Endometrial microvascular endothelial cells (primary cell): ENCODE results near the gene FCRL1. TPM values are rescaled to one million over a fixed set of nuclear protein-coding genes. Genes with fewer than 3 reads are reported as not detected.

ENCODE experiments used
- in situ Hi-C: cut with HindIII; loops from 2 replicates; pipeline ENCODE4 v1.10.0; 2017; ENCODE audit warnings: low sequenced_read_pairs, low pct_unique_long_range_greater_than_20kb; ENCODE audit errors: inconsistent ontology term
- total RNA-seq: library from RNA; depleted of rRNA; stranded (reverse); fragments of >200 nt; gene quantifications from one replicate; pipeline ENCODE4 v1.2.3, GENCODE V29; 2015; ENCODE audit errors: inconsistent ontology term

The FCRL1 gene
- total RNA-seq, 1 donor from 2014 or later = not detected

DNA sequence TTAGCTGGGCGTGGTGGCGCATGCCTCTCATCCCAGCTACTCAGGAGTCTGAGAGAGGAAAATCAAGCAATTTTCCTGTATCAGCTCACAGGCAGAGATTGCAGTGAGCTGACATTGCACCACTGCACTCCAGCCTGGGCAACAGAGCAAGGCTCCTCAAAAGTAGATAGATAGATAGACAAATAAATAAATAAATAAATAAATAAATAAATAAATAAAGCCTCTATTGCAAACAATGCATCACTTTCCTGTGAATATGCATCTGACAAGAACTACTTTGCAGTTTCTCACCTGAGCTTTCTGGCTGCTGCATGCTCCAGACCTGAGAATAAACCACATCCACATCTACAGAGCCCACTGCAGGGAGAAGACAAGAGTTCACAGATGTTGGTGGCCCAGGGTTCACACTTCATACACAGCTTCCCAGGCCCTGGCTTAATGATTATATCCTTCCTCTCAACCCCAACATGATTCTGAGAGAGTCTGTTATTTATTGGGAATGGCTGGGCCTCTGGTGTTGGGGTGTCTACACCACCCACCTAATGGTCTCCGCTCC is 71.6 kb downstream of the FCRL1 start:
- in situ Hi-C loops = no loop called here

Other genes with a start within 250 kb of the FCRL1 start
- gene FCRL4, start 222.0 kb downstream of the FCRL1 start, total RNA-seq = not detected
- not detected for gene FCRL3, start 119.4 kb downstream of the FCRL1 start, total RNA-seq
- gene FCRL2, start 43.0 kb downstream of the FCRL1 start, total RNA-seq = not detected
- gene CD5L, start 21.7 kb upstream of the FCRL1 start, total RNA-seq = not detected
- 41.8 TPM for gene KIRREL1, start 173.5 kb upstream of the FCRL1 start, total RNA-seq